HG03175 (cell line): ENCODE data around the gene TRAK2.
"Not testable (repeated sequence)": the region's sequence is repeated elsewhere in the genome, so short reads cannot be mapped to it uniquely, and the experiment has no call there.

Experiments
- ATAC-seq: cut with Tn5 transposase; IDR thresholded peaks from one replicate; pipeline ENCODE4 v1.9.1; 2021; ENCODE audit warnings: mild to moderate bottlenecking, moderate library complexity; ENCODE audit not compliant: unreplicated experiment

Gene TRAK2, protein sequence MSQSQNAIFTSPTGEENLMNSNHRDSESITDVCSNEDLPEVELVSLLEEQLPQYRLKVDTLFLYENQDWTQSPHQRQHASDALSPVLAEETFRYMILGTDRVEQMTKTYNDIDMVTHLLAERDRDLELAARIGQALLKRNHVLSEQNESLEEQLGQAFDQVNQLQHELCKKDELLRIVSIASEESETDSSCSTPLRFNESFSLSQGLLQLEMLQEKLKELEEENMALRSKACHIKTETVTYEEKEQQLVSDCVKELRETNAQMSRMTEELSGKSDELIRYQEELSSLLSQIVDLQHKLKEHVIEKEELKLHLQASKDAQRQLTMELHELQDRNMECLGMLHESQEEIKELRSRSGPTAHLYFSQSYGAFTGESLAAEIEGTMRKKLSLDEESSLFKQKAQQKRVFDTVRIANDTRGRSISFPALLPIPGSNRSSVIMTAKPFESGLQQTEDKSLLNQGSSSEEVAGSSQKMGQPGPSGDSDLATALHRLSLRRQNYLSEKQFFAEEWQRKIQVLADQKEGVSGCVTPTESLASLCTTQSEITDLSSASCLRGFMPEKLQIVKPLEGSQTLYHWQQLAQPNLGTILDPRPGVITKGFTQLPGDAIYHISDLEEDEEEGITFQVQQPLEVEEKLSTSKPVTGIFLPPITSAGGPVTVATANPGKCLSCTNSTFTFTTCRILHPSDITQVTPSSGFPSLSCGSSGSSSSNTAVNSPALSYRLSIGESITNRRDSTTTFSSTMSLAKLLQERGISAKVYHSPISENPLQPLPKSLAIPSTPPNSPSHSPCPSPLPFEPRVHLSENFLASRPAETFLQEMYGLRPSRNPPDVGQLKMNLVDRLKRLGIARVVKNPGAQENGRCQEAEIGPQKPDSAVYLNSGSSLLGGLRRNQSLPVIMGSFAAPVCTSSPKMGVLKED

DNA sequence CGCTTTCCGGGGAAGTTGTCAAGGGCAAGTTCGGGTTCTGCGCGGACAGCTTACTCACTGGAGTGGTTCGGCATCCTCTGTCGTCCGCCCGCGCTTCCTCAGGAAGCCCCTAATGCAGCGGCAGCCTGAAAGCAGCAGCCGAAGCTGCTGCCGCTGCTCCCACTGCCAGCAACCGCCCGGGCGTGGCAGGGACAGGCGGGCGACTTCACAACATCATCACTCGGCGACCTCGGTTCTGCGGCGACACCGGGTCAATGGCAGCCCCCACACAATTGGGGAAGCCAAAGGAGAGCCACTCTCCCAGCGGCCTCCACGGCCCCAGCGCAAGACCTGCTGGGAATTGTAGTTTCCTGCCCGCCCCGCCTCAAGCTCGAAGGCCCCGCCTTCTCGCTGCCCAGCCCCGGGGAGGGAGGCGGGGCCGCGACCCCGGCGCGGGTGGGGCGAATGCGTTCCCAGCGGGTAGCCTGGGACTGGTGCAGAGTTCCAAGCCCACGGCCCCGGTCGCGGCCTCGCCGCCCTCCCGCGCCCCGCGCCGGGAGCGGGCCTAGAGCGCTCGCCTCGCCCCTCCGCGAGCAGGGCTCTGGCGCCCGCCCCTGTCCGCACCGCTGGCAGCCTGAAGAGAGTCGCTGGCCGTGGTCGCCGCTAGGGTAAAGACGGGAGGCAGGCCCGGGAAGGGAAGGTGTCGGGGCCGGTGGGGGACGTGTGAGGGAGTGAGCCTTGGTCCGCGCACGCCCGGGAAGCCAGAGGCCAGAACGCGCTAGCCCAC lies at the start of gene TRAK2, which contains the start of gene STRADB:
Gene TRAK2, minus strand, starts transcription at position 167 of the 766 bp plus-strand sequence. CDS start 30,951 bp downstream, outside the sequence.
Gene STRADB, plus strand, starts transcription at position 449 of the 766 bp plus-strand sequence. CDS start 3,101 bp downstream, outside the sequence.
- peak; percentile 95 for ATAC-seq

DNA sequence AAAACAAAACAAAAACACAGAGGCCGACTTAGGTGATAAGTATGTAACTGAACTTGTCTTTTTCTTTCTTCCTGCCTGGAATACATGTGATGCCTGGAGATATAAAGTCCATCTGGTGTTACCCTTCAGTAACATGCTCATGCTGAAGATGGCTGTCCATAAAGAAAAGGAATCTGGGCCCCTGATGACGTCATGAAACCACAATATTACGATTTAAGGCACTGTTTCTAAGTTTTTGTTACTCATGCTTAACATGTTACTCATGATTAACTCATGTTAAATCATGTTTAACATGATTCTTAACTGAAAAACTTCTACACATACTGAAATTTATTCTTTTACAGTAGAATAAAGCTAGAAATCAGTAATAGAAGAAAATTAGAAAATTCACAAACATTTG lies 49.3 kb upstream of the TRAK2 start:
- no peak for ATAC-seq

DNA sequence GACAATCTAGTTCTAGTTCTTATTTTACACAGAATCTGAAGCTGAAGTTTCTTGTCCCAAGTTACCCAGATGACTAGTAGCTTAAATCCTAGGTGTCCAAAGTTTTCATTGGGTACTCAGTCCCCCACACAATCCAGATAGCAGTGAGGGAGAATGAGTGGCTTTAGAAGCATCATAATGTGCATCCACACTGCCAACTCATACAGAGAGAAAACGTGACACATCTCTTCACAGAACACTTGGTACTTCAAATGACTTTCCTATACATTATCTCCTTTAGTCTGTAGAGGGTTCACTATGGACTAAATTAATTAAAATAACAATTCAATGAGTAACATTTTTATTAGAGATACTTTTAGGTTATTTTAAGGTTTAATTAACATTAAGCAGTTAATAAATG lies 45.5 kb upstream of the TRAK2 start:
- no peak for ATAC-seq

DNA sequence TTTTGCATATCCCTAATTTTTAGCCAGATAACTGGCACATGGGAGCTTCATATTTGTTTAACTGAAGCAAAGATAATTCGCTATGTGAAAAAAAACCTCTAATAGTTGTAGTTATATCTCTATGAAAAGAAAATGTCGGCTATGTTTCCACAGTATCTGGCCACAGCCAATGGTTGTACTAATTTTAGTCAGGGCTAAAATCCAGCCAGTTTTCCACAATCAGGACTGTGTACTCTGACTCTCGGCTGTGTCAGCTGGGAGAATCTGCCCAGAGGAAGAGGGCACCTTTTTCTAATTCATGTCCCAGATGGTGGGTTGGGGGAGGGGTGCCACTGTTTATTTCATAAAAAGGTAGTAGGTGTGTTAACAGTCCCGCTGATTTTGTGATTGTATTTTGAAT lies 39.0 kb upstream of the TRAK2 start:
- no peak for ATAC-seq

DNA sequence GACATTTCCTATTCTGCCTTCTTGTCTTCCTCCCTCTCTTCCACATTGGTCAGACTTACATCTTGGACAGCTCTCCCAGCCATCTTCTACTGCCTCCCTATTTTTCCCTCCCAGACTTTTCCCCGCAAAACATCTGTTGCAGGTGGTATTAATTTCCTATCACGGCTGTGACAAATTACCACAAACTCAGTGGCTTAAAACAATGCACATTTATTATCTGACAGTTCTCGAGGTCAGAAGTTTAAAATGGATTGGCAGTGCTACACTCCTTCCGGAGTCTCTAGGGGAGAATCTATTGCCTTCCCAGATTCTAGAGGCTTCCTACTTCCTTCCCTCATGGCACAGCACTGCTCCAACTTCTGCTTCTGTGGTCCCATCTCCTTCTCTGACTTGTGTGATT lies 33.5 kb upstream of the TRAK2 start:
- no peak for ATAC-seq

DNA sequence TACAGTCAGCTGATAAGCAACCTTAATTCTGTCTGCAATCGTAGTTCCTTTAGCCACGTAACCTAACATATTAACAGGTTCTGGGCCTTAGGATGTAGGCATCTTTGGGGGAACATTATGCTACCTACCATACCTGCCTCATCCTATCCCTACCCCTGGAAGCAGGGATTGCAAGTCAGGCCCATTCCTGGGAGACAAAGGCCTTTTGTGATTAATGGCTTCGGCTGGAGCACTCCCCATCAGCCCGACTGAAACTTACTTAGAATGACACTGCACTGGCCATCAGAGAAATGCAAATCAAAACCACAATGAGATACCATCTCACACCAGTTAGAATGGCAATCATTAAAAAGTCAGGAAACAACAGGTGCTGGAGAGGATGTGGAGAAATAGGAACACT lies 32.5 kb upstream of the TRAK2 start:
- ATAC-seq: not testable (repeated sequence)

DNA sequence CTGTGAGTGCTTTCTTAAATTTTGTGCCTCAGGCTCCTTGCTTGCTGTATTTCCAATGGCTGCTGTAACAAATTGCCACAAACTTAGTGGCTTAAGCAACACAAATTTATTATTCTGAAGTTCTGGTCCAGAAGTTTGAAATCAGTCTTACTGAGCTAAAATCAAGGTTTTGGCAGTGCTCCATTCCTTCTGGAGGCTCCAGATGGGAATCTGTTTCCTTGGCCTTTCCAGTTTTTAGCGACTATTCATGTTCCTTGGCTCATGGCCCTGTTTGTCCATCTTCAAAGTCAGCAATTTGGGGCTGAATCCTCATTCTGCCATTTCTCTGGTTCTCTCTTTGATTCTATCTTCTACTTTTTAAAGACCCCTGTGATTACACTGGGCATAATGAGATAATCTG lies 32.1 kb upstream of the TRAK2 start:
- no peak for ATAC-seq

DNA sequence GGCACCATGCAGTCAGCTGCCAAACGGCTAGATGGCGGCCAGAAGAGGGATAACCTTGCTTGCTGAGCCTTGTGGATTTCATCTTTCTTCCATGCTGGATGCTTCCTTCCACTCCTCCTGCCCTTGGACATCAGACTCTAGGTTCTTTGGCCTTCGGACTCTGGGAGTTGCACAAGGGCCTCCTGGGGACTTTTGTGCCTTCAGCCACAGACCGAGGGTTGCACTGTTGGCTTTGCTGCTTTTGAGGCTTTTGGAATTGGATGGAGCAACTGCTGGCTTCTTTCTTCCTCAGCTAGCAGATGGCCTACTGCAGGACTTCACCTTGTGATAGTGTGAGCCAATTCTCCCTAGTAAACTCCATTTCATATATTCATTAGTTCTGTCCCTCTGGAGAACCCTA lies 31.3 kb upstream of the TRAK2 start:
- ATAC-seq: no peak

DNA sequence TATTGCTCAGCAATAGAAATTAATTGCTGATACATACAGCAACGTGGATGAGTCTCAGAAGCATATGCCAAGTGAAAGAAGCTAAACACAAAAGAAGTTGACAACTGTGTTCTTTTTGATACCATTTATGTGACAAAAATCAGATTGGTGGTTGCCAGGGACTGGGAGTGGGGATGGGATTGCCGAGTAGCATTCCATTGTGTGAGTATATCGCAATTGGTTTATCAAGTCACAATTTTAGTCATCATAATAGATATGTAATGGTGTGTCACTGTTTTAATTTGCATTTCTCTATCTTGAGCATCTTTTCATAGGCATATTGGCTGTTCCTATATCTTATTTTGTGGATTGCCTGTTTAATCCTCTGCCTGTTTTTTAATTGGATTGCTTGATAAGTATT lies 21.2 kb upstream of the TRAK2 start:
- ATAC-seq: no peak

DNA sequence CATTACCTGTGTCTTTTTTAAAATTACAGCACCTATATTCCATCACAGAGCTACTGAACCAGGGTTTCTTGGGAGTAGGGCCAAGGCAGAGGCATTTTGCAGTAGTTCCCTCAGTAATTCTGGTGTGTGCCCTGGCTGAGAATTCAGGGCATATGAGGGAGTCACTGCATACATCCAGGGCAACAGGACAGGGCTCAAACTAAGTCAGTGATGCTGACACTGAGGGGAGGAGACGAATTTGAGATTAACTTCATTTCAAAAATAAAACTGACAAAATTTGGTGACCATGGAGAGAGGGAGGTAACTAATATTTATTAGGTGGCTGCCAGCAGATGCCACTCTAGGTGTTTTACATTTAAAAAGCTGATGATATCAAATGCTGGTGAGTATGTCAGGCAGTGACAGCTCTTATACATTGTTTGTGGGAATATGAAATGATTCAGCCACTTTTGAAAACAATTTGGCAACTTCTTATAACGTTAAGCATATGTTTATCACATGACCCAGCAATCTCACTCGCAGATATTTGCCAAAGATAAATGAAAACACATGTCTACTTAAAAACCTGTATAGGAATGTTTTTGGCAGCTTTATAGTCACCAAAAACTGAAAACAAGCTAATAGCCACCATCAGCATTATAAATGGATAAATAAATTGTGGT lies 20.6 kb upstream of the TRAK2 start:
- no peak for ATAC-seq

DNA sequence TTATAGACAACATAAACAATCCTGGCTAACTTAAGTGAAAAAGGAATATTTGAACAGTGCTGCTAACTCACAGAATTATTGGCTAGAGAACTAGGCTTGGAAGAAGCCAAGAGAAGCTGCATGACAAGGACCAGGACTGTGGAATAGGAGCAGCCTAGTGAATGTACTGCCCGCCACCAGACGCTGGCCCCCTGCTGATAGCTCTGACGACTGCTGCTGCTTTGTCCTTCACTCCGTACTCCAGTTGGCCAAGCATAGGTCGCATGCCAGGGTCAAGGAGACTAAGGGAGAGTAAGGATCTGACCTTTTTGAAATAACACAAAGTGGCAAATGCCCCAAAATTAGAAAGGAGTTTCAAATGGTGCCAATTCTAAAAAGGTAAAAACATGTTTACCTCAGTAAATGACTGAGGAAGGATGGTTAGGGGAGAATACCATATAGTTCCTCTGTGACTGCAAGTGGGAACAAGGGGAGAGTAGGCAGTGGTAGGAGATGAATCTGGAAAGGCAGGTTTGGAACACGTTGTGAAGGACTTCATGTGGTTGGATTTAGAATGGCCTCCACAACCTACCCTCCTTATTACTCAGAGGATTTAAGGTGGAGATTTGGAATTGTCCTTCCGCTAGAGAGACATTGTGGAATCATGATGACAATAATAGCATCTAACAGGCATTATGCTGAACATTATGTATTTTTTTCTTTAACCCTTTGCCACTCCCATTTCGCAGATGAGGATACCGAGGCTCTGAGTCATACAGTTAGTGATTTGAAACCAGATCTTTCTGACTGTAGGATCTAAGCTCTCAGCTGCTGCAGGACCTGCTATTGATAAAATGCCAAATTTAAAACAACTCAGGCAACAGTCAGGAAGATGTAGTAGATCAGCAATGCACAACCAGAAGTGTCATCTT lies 19.8 kb upstream of the TRAK2 start:
- ATAC-seq: no peak

DNA sequence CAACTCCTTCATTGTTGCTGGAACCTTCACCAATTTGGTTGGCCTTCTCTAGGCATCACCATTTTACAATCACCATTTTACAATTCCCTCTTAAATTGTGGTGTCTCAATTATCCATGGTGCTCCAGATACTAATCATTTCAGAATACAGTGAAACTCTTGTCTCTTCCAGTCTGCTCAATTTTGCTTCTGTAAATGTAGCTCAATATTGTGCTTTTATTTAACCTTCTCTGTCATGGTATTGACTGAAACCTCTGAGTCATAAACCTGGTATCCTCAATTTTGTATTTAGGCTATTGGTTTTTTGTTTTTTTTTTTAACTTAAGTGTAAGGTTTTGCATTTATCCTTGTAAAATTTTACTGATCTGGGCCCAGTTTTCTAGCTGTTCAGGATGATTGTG lies 16.4 kb upstream of the TRAK2 start:
- ATAC-seq: no peak

DNA sequence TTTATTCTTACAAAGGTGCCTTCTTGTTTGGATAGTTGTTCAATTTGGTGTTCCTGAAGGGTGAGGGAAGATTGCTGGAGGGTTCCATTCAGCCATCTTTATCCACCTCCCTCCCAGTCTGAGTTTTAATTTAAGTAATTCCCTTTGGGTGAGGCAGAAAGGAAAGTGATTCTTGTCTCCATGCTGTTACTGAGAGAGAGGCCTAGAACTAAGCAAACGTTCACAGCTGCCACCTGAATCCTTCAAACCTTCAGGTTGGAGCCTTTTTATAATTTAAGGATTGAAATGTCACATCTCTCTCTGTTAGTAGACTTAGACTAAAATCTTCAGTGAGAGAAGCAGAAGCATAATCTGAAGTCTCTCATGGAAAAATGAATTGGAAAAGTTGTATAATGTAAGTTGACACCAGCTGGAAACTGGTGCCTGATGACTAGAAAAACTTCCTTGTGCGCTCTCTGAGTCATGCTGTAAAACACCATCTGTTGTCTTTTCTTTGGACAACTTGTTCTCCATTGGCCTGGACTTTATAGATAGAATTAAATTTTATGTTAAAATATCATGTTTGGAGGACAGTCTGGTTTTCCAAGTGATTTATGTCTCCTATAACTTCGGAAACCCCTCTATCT lies 14.9 kb upstream of the TRAK2 start:
- ATAC-seq: no peak

DNA sequence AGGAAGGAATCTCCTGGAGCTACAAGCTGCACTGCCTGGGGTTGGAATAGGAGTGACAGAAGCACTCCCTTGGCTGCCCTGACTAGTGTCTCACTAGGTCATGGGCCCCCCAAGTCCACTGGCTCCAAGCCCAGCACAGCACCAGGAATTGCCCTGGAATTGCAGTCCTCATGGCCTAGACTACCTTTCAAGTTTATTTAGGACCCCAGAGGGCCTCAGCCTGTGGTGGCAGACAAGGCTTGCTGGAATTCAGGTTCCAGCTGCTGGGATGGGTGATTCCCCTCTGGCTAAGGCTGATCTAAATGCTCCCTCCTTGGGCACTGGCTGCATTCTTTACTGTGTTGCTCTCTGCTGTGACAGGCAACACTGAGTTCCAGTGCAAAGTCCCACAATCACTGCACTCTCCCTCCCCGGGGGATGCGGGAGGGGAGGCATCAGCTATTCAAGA lies 14.3 kb upstream of the TRAK2 start:
- ATAC-seq: no peak

DNA sequence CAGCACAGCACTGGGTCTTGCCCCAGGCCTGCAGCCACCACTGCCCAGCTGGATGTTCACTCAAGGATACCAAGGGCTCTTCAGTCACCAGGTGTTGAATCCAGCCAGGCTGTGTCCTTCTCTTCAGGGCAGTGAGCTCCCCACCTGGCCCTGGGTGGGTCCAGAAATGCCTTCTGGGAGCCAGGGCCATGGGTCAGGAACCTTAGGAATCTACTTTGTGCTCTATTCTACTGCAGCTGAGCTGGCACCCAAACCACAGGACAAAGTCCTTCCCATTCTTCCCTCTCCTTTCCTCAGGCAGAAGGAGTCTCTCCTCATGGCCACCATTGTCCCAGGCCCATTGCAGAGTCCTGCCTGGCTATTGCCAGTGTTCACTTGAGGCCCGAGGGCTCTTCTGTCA lies 13.3 kb upstream of the TRAK2 start:
- ATAC-seq: no peak

DNA sequence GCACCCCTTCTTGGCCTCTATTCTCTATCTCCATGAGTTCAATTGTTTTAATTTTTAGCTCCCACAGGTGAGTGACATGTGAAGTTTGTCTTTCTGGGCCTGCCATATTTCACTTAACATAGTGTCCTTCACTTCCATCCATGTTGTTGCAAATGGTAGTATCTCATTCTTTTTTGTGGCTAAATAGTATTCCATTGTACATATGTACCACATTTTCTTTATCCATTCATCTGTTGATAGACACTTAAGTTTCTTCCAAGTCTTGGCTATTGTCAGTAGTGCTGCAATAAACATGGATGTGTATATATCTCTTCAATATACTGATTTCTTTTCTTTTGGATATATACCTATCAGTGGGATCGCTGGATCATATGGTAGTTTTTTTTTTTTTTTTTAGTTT lies 9.3 kb upstream of the TRAK2 start:
- ATAC-seq: no peak

DNA sequence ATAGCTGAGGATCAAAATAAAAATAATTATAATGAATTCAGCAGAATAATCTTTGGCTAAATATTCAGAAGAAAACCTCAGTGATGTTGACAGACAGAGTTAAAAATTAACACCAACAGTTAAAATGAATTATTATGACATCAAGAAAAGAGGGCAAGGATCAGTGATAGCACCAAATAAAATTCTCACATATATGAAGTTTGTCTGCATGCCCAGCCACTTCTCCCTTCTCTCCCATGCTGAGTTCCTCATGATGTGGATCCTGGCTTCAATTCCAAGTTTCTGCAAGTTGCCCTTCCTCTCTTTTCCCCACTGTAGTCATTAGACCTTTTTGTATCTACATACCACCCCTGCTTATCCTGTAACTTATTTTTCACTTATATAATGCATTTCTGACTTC lies 7.1 kb upstream of the TRAK2 start:
- no peak for ATAC-seq

DNA sequence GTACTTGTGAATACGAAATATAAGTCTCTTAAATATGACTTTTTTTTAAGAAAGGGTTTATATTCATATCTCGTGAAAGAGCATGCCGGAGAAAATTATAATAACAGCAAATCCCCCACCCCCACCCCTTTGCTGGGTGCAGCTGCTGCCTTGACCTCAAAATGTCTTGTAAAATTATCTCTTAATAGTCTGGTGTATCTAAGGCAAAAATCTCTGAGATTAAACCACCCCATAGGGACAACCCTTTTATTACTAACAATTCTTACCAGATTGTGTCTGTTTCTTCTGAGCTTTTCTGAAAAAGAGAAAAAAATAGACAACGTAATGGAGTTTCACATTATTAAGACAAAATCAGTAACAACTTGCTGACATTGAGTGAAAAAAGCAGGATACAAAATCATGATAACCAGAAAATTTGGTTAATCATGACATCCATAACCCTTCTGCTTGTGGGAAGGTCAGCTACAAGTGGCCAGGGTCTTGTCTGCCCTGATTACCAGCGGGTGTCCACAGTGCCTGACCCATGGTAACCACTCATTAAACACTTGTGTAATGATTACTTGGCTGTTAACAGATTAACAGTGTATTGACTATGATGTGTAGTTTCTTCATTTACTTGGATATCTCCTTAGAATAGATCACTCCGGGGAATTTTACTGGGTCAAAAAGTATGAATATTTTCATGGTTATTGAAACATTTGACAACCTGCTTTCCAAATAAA lies 1.8 kb upstream of the TRAK2 start:
- no peak for ATAC-seq
